MCF 10A (cell line): ENCODE measurements around the gene FBXO46. TPM values are rescaled to one million over a fixed set of nuclear protein-coding genes. Genes with fewer than 3 reads are reported as not detected.
"Not testable (repeated sequence)": the region's sequence is repeated elsewhere in the genome, so short reads cannot be mapped to it uniquely, and the experiment has no call there.

ENCODE experiments used
- BruUV-seq: library from RNA; stranded (reverse); fragments of 400-500 nt; replicated peaks from 2 replicates; lab custom pipeline; 2021; lab: Mats Ljungman, UMichigan
- CTCF ChIA-PET: fragments of 300-600 bp; sonication (Branson Sonifier 250); formaldehyde crosslinking; extraction: SDS; loops from one replicate; lab custom pipeline; 2021; ENCODE audit warnings: antibody characterized with exemption, inconsistent platforms; lab: Yijun Ruan, JAX
- POLR2A ChIA-PET: fragments of 300-600, 350-650 bp; sonication (Branson Sonifier 250); formaldehyde crosslinking; extraction: SDS; loops from one replicate; lab custom pipeline; 2020; ENCODE audit warnings: antibody characterized with exemption, inconsistent platforms; lab: Yijun Ruan, JAX
- DNase-seq: peaks from one replicate; pipeline ENCODE4 v3.0.0-alpha.2; 2018; ENCODE audit not compliant: unreplicated experiment
- H3K27ac Mint-ChIP-seq: one replicate; pipeline ENCODE4 v1.8.0; 2022; ENCODE audit warnings: mild to moderate bottlenecking, low read depth, mixed read lengths; ENCODE audit not compliant: unreplicated experiment
- H3K27me3 Mint-ChIP-seq: one replicate; pipeline ENCODE4 v1.8.0; 2022; ENCODE audit warnings: mixed read lengths; ENCODE audit not compliant: insufficient read depth, unreplicated experiment
- H3K36me3 Mint-ChIP-seq: one replicate; pipeline ENCODE4 v1.8.0; 2022; ENCODE audit warnings: mild to moderate bottlenecking, moderate library complexity, mixed read lengths; ENCODE audit not compliant: insufficient read depth, unreplicated experiment
- H3K4me1 Mint-ChIP-seq: one replicate; pipeline ENCODE4 v1.8.0; 2022; ENCODE audit warnings: mixed read lengths; ENCODE audit not compliant: insufficient read depth, unreplicated experiment
- H3K4me3 Mint-ChIP-seq: one replicate; pipeline ENCODE4 v1.8.0; 2022; ENCODE audit warnings: mild to moderate bottlenecking, moderate library complexity, mixed read lengths; ENCODE audit not compliant: unreplicated experiment
- H3K9me3 Mint-ChIP-seq: one replicate; pipeline ENCODE4 v1.8.0; 2022; ENCODE audit warnings: mixed read lengths; ENCODE audit not compliant: unreplicated experiment
- intact Hi-C: fragments of 100-400 bp; cut with micrococcal nuclease; formaldehyde crosslinking; loops from 2 replicates; pipeline ENCODE4 v1.14.1; 2022
- total RNA-seq: library from RNA; stranded (reverse); gene quantifications from 2 replicates; pipeline ENCODE4 v1.2.3, GENCODE V29; 2022
- TF ChIP-seq, protein P1 (sequence below): fragments of 200-600 bp; IDR thresholded peaks from one replicate; pipeline ENCODE4 v1.8.0; 2022; ENCODE audit warnings: antibody characterized with exemption, mild to moderate bottlenecking; ENCODE audit not compliant: unreplicated experiment

FBXO46 gene
- total RNA-seq, 1 experiment from 2014 or later, result 15.0 TPM

DNA sequence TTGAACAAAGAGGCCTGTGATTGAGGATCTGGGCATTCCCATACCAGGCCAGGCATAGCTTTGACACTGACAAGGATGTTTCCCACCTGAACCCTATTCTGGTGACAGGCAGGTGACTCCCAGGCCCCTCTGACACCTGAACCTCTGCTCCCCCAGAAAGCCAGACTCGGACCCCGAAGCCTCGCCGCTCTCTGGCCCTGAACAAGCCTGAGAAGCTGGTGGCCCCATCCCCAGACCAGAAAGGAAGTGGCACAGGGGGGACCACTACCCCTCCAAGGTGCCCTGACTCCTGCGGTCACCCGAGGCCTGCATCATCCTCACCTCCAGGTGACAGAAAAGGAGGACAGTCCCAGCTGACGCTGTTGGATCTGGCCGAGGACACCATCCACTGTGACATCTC, 23.6 kb upstream of the FBXO46 start:
- no peak for DNase-seq
- CTCF ChIA-PET, result interaction anchor here (0.6 to 0.8 kb wide), 2 partner anchors 12 to 45 kb away, joined by 3 read pairs; no protein-coding TSS in a partner anchor
- Mint-ChIP-seq H3K4me3 (no peak overlapping the region), H3K36me3 (no peaks in the 10 kb centered on the region), H3K4me1 (peaks cover 12% of the 10 kb centered on the region), H3K9me3 (no peaks in the 10 kb centered on the region), H3K27me3 (no peaks in the 10 kb centered on the region), H3K27ac (no peak overlapping the region)
- BruUV-seq, result no TSS peak
- POLR2A ChIA-PET, result interaction anchor here (1.0 to 6.4 kb wide), 2 partner anchors 13 to 14 kb away, joined by 4 to 58 read pairs; partner anchors contain the start of gene SIX5
- intact Hi-C loops, result no loop called here
- TF ChIP-seq, protein P1, sequence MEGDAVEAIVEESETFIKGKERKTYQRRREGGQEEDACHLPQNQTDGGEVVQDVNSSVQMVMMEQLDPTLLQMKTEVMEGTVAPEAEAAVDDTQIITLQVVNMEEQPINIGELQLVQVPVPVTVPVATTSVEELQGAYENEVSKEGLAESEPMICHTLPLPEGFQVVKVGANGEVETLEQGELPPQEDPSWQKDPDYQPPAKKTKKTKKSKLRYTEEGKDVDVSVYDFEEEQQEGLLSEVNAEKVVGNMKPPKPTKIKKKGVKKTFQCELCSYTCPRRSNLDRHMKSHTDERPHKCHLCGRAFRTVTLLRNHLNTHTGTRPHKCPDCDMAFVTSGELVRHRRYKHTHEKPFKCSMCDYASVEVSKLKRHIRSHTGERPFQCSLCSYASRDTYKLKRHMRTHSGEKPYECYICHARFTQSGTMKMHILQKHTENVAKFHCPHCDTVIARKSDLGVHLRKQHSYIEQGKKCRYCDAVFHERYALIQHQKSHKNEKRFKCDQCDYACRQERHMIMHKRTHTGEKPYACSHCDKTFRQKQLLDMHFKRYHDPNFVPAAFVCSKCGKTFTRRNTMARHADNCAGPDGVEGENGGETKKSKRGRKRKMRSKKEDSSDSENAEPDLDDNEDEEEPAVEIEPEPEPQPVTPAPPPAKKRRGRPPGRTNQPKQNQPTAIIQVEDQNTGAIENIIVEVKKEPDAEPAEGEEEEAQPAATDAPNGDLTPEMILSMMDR, result no peak

DNA sequence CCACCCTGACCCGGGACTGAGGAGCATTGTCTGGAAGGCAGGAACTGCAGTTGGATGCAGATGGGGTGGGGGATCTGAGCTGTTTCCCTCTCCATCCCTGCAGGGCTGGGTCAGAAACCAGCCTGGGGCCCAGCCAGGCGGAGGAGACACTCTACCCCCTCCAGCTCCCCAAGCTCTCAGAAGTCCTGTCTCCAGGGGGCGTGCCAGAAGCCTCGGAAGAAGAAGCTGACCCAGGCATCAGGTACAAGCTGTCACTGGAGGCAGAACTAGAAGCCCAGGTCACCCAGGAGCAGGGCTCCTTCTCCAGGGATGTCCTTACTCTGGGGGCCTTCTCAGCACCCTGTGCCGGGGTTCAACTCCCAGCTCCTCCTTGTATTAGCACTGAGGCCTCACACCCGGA, 22.9 kb upstream of the FBXO46 start:
- BruUV-seq, result no TSS peak
- DNase-seq, result no peak

DNA sequence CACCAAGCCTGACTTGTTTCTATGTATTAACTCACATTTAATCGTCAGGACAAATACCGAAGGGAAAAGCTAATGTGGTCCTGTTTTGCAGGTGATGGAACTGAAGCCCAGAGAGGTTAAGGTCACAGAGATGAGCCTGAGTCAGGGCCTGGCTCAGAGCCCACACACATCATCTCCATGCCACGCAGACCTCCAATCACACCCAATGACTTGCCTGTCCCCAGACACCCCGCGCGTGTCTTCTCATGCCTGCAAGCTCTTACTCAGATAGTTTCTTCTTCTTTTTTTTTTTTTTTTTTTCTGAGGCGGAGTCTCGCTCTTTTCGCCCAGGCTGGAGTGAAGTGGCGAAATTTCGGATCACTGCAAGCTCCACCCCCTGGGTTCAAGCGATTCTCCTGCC, 21.9 kb upstream of the FBXO46 start:
- intact Hi-C loops, result no loop called here
- TF ChIP-seq, protein P1, result no peak
- Mint-ChIP-seq H3K4me3 (no peak overlapping the region), H3K9me3 (no peaks in the 10 kb centered on the region), H3K36me3 (no peaks in the 10 kb centered on the region), H3K27me3 (no peaks in the 10 kb centered on the region), H3K27ac (peak overlapping the region; percentile 65), H3K4me1 (peaks cover 9% of the 10 kb centered on the region)
- ChIA-PET CTCF (no interaction called here), POLR2A (interaction anchor here (0.9 to 6.4 kb wide), 8 partner anchors 10 to 68 kb away, joined by 3 to 58 read pairs (median 4); partner anchors contain the start of genes QPCTL and SIX5)
- peak; percentile 74 for DNase-seq
- BruUV-seq, result no TSS peak

More for the DNA sequence above, 22.9 kb upstream of the FBXO46 start:
- Mint-ChIP-seq H3K27me3 (no peaks in the 10 kb centered on the region), H3K4me3 (no peak overlapping the region), H3K27ac (no peak overlapping the region), H3K9me3 (no peaks in the 10 kb centered on the region), H3K36me3 (no peaks in the 10 kb centered on the region), H3K4me1 (peaks cover 12% of the 10 kb centered on the region)
- intact Hi-C loops, result no loop called here
- ChIA-PET CTCF (interaction anchor here (0.6 to 0.8 kb wide), 4 partner anchors 13 to 695 kb away, joined by 3 to 5 read pairs (median 3); partner anchors contain the start of gene FBXO46), POLR2A (interaction anchor here (0.9 to 6.4 kb wide), 3 partner anchors 15 to 69 kb away, joined by 3 to 58 read pairs (median 4); partner anchors contain the start of gene SIX5)
- TF ChIP-seq, protein P1, result no peak

DNA sequence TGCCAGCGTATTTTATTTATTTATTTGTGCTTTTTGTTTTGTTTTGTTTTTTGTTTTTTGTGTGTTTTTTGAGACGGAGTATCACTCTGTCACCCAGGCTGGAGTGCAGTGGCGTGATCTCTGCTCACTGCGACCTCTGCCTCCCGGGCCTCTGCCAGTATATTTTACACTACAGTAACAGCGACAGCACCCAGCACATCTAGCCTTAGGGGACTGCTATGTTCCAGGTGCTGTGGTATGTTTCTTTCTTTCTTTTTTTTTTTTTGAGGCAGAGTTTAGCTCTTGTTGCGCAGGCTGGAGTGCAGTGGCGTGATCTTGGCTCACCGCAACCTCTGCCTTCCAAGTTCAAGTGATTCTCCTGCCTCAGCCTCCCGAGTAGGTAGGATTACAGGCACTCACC, 20.8 kb upstream of the FBXO46 start:
- ChIA-PET CTCF (interaction anchor here (0.6 to 0.9 kb wide), 2 partner anchors 47 to 70 kb away, joined by 3 to 4 read pairs; no protein-coding TSS in a partner anchor), POLR2A (interaction anchor here (1.2 to 6.4 kb wide), 2 partner anchors 17 to 59 kb away, joined by 3 to 58 read pairs; partner anchors contain the start of genes QPCTL and SIX5)
- intact Hi-C loops, H3K9me3 Mint-ChIP-seq, BruUV-seq, H3K4me3 Mint-ChIP-seq, H3K4me1 Mint-ChIP-seq, DNase-seq, H3K27me3 Mint-ChIP-seq, H3K36me3 Mint-ChIP-seq: not testable (repeated sequence)
- peak overlapping the region; percentile 17 for H3K27ac Mint-ChIP-seq
